HL-60/S4 treated with phorbol 12-myristate 13-acetate at 8.2 ng/mL for 4 days and 3 days (cell line): ENCODE measurements around the gene PRDM2.
"Not testable (repeated sequence)": the region's sequence is repeated elsewhere in the genome, so short reads cannot be mapped to it uniquely, and the experiment has no call there.

Experiments used
- in situ Hi-C: fragments of 300-500 bp; cut with MboI; formaldehyde crosslinking; loops from 2 replicates; pipeline ENCODE4 v1.15.0; 2022; ENCODE audit warnings: low sequenced_read_pairs

PRDM2 gene

DNA sequence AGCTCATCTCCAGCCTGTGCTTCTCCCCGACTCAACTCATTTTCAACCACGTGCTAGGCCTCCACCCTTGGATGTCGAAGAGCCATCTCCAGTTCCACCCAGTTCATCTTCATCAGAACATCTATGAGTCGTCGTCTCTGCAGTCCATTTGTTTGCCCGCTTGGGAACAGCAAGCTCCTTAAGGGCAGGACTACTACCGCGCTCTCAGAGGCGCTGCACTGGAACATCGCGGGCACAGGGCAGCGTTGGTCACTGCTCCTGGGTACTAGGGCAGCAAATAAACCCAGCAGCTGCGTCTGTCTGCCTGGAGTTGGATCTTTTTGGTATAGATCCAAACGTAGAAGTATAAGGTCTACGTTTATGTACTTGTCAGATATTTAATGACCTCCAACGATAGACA, 478 bp upstream of the PRDM2 start:
- in situ Hi-C loops, result no loop called here

GRCh38 chr1:13700521-13701270, 708 bp downstream of the PRDM2 start:
- in situ Hi-C loops, result no loop called here

DNA sequence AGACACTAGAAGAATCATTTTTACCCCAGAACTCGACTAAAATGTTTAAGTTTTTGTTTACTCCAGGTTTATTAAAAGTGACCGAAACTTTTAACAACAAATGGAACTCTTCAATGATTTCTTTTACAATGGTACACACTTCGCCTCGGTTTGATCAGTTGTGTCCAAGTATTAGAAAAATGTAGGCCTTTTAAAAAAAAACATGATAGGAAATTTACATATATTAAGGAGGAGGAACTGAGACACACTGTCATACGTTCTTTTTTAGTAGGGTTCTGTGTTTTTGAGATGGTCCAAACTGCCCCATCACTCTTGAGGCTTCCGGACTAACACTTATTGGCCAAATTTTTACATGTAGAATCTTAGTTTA, 1.3 kb downstream of the PRDM2 start:
- in situ Hi-C loops, result no loop called here

- in situ Hi-C loops, result no loop called here
Observed at GRCh38 chr1:13702425-13703127, 2.6 kb downstream of the PRDM2 start.

DNA sequence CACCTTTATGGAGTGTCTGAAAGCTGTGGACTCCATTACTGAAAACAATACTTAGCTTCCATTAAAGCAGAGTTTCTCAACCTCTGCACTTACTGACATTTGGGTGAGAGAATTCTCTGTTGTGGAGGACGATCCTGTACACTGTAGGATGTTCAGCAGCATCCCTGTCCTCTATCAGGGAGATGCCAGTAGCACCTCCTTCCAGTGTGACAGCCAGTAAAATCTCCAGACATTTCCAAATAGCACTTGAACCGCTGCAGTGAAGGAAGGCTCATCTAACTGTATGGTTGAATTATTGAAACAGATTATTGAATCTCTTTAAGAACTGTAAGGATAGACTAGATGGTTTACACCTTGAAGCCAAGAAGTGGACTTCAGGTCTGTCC, 3.1 kb downstream of the PRDM2 start:
- in situ Hi-C loops, result no loop called here

DNA sequence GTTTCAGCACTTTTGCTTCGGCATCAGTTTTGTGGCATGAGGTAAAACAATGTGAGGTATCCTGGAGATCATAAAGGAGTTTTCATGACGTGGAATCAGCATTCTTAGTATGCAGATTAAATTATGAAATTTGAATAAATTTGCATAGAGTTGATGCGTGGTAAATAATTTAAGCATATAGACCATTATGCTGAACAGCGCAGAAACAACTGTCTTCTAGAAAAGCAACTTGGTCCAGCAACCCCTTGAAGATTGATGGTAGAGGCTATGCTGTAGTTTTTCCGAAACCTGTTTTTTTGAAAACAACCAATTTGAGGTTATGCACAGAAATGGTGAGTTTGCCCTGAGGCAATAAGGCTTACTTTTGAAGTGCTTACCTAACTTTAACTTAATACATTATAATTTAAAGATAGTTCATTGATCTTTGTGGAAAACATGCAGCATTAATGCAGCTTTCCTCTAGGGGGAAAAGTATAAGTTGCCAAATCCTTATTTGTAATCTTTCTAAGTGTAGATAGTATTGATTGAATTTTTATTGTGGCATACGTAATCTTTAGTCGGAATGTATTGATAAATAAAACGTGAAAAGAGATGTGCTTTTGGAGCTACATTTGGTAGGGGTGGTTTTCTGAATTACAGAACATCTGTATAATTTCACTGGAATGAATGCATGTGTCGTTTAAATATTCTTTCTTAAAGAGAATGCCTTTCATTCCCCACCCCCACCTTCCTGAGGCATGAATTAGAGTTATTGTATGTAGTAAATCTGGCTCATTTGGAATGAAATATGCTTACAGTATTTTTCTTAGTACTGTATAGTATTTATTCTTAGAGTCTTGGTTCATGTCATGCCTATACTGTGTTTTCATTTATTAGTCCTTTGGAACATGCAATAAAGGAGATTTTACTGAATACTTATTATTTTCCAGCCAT, 3.8 kb downstream of the PRDM2 start:
- in situ Hi-C loops, result no loop called here

GRCh38 chr1:13706046-13706445, 6.1 kb downstream of the PRDM2 start:
- in situ Hi-C loops, result no loop called here

- in situ Hi-C loops, result no loop called here
Observed at GRCh38 chr1:13707164-13707563, 7.2 kb downstream of the PRDM2 start.

- in situ Hi-C loops, result no loop called here
Observed at GRCh38 chr1:13708380-13708982, 8.5 kb downstream of the PRDM2 start.

- in situ Hi-C loops, result no loop called here
Observed at GRCh38 chr1:13710086-13710485, 10.1 kb downstream of the PRDM2 start.

GRCh38 chr1:13714851-13715250, 14.9 kb downstream of the PRDM2 start:
- in situ Hi-C loops, result no loop called here

DNA sequence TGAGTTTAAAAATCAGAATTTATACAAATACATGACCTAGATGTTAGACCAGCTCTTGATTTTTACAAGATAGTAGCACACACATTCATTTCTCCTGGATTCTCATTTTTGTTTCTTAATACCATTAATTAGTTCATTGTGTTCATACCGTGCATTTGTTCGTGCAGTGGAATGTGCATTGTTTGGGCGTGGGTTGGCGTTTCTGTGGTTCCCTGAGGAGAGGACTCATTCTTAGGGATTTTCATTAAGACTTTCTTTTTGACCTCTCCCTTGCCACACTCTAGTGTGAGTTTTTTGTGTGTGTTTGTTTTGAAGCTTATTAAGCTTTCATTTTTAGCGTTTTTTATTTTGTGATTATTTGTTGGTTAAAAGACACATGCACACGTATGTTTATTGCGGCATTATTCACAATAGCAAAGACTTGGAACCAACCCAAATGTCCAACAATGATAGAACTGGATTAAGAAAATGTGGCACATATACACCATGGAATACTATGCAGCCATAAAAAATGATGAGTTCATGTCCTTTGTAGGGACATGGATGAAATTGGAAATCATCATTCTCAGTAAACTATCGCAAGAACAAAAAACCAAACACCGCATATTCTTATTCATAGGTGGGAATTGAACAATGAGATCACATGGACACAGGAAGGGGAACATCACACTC, 15.8 kb downstream of the PRDM2 start:
- in situ Hi-C loops, result not testable (repeated sequence)

- in situ Hi-C loops, result no loop called here
Observed at GRCh38 chr1:13722808-13723360, 22.9 kb downstream of the PRDM2 start.

GRCh38 chr1:13723810-13724209, 23.8 kb downstream of the PRDM2 start:
- in situ Hi-C loops, result no loop called here

DNA sequence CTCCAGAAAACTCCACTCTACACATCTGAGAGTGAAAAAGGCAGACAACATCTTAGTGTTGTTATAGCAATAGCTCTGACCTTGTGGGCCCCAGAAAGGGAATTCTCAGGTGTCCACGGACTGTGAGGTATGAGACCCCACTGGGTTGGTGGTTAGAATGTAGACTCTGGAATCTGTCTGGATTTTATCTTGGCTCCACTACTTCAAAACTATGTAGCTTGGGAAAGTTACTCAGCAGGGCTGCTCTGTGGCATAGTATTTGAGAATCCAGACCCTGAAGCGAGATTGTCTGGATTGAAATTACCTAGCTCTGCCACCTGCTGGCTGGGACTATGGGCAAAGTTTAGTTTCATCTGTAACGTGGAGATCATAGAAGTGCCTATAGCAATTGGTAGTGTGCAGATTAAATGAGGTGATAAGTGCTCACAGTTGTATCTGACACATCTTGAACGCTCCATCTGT, 25.8 kb downstream of the PRDM2 start:
- in situ Hi-C loops, result no loop called here

GRCh38 chr1:13728091-13728715, 28.2 kb downstream of the PRDM2 start:
- in situ Hi-C loops, result no loop called here

DNA sequence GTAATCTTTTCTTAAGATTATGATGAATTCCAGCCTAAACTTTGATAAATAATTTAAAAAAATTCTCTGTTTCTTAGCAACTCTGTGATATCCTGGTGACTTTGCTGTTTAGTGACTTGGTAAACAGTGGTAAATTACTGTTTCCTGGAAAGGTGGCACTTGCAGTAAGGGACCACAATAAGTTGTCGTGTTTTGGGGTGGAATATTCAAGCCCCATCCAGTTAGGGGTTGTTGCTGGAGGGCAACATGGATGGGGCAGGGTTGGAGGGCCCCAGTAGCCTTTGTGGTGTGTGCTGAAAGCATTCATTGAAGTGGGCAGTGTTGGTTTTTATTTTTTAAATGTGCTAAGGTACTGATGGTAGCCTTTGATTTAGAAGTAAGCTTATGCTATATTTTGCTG, 30.3 kb downstream of the PRDM2 start:
- in situ Hi-C loops, result no loop called here

DNA sequence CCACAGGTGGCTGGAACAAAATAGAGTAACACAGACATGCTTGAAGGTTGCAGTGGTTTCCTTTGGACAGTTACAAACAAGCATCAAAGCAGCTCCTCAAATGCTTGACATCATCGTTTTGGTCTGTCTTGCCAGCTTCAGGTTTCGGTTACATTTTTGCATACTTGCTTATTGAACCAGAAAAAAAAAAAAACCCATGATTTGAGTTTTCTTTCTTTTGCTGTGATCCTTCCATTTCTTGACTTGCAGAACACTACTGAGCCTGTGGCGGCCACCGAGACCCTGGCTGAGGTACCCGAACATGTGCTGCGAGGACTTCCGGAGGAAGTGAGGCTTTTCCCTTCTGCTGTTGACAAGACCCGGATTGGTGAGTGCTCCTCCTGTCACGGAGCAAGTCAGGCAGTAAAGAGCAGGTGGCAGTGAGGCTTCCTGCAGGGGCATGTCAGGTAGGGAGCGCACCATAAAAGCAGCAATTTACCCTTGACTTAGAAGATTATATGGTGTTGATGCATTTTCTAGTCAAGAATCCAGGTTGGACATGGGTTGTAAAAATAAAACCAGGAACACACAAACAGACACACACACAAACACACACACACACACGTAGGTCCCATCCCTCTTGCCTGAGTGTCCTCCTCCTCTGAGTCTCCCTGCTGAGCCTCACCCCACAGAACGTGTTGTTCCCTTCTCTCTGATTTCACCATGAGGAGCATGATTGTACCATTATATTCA, 30.9 kb downstream of the PRDM2 start:
- in situ Hi-C loops, result no loop called here

GRCh38 chr1:13731897-13732296, 31.9 kb downstream of the PRDM2 start:
- in situ Hi-C loops, result no loop called here
